Kidney epithelial cell (primary cell): ENCODE measurements around the gene MEGF6. TPM values are rescaled to one million over a fixed set of nuclear protein-coding genes. Genes with fewer than 3 reads are reported as not detected.
A peak's percentile ranks its signal among the peaks of the same experiment; 100 is the strongest.

Source experiments
- DNase-seq: peaks from one replicate; pipeline ENCODE4 v3.0.0-alpha.2; 2010; ENCODE audit warnings: low read depth
- H3K27me3 ChIP-seq: 2 replicates; pipeline ENCODE4 v1.6.0; 2011; ENCODE audit warnings: low read length; ENCODE audit not compliant: control insufficient read depth, insufficient read depth
- H3K36me3 ChIP-seq: 2 replicates; pipeline ENCODE4 v1.5.1; 2011; ENCODE audit warnings: low read length; ENCODE audit not compliant: control insufficient read depth, insufficient read depth
- H3K4me3 ChIP-seq: 2 replicates; pipeline ENCODE4 v1.5.1; 2011; ENCODE audit warnings: low read depth, mild to moderate bottlenecking, control low read depth, low read length
- CTCF ChIP-seq: IDR thresholded peaks from 2 replicates; pipeline ENCODE4 v1.5.1; 2011; ENCODE audit warnings: mild to moderate bottlenecking, moderate library complexity, low read length, control low read depth, inconsistent platforms; ENCODE audit not compliant: insufficient read depth, poor library complexity, severe bottlenecking
- total RNA-seq: library from RNA; depleted of rRNA; stranded (reverse); fragments of >200 nt; gene quantifications from 2 replicates; pipeline ENCODE4 v1.2.3, GENCODE V29; 2015

The MEGF6 gene
- total RNA-seq, 1 donor from 2014 or later, result 13.1 TPM

- no peak for DNase-seq
- TF ChIP-seq CTCF, result no peak
- no peak overlapping the region for H3K4me3 ChIP-seq
- H3K36me3 ChIP-seq, result no peaks in the 10 kb centered on the region
- no peaks in the 10 kb centered on the region for H3K27me3 ChIP-seq
These were observed 18.4 kb upstream of the MEGF6 start for GRCh38 chr1:3629561-3630160.

- no peak for TF ChIP-seq CTCF
- no peak overlapping the region for H3K4me3 ChIP-seq
- H3K27me3 ChIP-seq, result no peaks in the 10 kb centered on the region
- no peak for DNase-seq
- no peaks in the 10 kb centered on the region for H3K36me3 ChIP-seq
These were observed 17.1 kb upstream of the MEGF6 start for GRCh38 chr1:3628445-3628844.

DNA sequence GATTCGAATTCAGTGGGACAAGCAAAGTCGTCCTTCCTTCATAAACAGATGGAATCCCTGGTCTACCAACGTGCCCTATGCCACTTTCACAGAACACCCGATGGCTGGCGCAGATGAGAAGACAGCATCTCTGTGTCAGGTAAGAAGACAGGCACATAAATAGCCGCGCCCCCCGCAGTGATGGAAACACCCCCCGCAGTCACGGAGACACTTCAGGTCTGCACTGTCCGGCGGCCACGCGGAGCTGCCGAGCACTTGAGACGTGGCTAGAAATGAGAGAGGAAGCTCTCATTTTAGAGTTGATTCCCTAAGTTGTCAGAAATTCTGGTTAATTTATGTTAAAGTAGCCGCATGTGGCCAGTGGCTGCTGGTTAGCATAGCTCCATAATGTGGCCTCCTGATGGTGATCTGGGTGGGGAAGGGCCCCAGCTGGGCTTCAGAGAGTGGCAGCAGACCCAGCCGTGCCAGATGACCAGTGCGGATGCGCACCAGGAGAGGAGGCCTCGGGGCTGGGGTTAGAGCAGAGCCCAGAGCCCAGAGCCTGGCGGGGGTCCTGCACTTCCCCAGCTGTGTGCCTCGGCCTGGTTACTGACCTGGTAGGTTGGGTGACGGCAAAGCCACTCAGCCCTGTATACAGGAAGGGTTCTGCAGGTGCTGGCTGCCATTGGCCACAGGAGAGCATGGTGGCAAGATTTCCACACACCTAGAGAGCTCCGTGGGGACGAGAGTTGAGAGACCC is 16.4 kb upstream of the MEGF6 start:
- H3K4me3 ChIP-seq, result no peak overlapping the region
- H3K27me3 ChIP-seq, result no peaks in the 10 kb centered on the region
- no peak for TF ChIP-seq CTCF
- DNase-seq, result no peak
- H3K36me3 ChIP-seq, result no peaks in the 10 kb centered on the region

GRCh38 chr1:3626025-3626424 is 14.7 kb upstream of the MEGF6 start:
- Histone ChIP-seq H3K27me3 (no peaks in the 10 kb centered on the region), H3K36me3 (no peaks in the 10 kb centered on the region), H3K4me3 (peak overlapping the region; percentile 76)
- TF ChIP-seq CTCF, result no peak
- DNase-seq, result no peak

GRCh38 chr1:3625151-3625907 is 14.0 kb upstream of the MEGF6 start:
- Histone ChIP-seq H3K27me3 (no peaks in the 10 kb centered on the region), H3K36me3 (no peaks in the 10 kb centered on the region), H3K4me3 (peak overlapping the region; percentile 76)
- no peak for DNase-seq
- TF ChIP-seq CTCF, result no peak
